ENCODE data around the gene VKORC1. TPM values are rescaled to one million over a fixed set of nuclear protein-coding genes. Genes with fewer than 3 reads are reported as not detected.

The VKORC1 gene
- total RNA-seq, 1 donor from 2014 or later = 72.7 TPM

GRCh38 chr16:31093132-31093703 is 1.4 kb downstream of the VKORC1 start:
- DNase-seq = no peak
- H3K36me3 ChIP-seq = peaks cover 11% of the 10 kb centered on the region
- TF ChIP-seq, protein P1, sequence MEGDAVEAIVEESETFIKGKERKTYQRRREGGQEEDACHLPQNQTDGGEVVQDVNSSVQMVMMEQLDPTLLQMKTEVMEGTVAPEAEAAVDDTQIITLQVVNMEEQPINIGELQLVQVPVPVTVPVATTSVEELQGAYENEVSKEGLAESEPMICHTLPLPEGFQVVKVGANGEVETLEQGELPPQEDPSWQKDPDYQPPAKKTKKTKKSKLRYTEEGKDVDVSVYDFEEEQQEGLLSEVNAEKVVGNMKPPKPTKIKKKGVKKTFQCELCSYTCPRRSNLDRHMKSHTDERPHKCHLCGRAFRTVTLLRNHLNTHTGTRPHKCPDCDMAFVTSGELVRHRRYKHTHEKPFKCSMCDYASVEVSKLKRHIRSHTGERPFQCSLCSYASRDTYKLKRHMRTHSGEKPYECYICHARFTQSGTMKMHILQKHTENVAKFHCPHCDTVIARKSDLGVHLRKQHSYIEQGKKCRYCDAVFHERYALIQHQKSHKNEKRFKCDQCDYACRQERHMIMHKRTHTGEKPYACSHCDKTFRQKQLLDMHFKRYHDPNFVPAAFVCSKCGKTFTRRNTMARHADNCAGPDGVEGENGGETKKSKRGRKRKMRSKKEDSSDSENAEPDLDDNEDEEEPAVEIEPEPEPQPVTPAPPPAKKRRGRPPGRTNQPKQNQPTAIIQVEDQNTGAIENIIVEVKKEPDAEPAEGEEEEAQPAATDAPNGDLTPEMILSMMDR (IDR thresholded peaks at IDR 0.05) = no peak

DNA sequence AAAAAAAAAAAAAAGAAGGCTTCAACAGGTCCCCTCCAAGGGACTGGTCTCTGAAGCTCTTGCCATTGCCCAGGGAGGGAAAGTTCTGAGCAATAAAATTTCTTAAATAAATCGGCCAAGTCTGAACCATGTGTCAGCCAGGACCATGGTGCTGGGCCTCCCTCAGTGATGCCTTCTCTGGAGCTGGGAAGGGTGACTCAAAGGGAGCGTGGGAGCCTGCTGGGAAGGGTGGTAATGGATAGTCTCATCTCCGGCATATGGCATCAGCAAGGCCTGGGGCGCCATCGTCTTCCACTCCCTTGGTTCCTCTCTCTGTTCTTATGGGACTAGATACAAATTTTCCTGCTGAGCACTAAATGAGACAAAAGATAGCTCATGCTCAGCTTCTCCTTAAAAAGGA is 2.3 kb downstream of the VKORC1 start:
- Histone ChIP-seq H3K4me1 (peaks cover 18% of the 10 kb centered on the region), H3K9me3 (no peaks in the 10 kb centered on the region), H3K27ac (no peak overlapping the region), H3K27me3 (no peaks in the 10 kb centered on the region), H3K4me3 (no peak overlapping the region), H3K36me3 (peaks cover 11% of the 10 kb centered on the region)
- TF ChIP-seq, protein P1 (IDR thresholded peaks at IDR 0.05) = no peak
- intact Hi-C loops (cut with DNase I) = no loop called here
- DNase-seq = no peak
- no peak for ATAC-seq

More at GRCh38 chr16:31093132-31093703, 1.4 kb downstream of the VKORC1 start:
- intact Hi-C loops (cut with DNase I) = no loop called here
- Histone ChIP-seq H3K9me3 (no peaks in the 10 kb centered on the region), H3K27ac (no peak overlapping the region), H3K4me1 (peaks cover 18% of the 10 kb centered on the region), H3K27me3 (no peaks in the 10 kb centered on the region), H3K4me3 (peak overlapping the region; percentile 93)
- ATAC-seq = no peak

DNA sequence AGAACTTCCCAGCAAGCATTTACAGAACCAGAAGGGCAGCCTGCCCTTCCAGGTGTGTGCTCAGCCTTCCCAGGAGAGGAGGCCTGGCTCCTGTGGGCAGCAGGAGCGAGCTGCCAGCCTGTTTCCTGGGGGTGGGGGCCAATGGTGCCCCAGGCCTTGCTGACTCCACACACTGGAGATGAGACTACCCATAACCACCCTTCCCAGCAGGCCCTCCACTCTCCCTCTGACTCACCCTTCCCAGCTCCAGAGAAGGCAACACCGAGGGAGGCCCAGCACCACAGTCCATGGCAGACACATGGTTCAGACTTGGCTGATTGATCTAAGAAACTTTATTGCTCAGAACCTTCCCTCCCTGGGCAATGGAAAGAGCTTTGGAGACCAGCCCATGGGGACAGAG is 4.1 kb downstream of the VKORC1 start:
- intact Hi-C loops (cut with DNase I) = no loop called here
- Histone ChIP-seq H3K27ac (no peak overlapping the region), H3K9me3 (no peaks in the 10 kb centered on the region), H3K27me3 (no peaks in the 10 kb centered on the region), H3K36me3 (peaks cover 11% of the 10 kb centered on the region), H3K4me1 (peaks cover 13% of the 10 kb centered on the region), H3K4me3 (no peak overlapping the region)
- no peak for ATAC-seq
- TF ChIP-seq, protein P1 (IDR thresholded peaks at IDR 0.05) = no peak
- no peak for DNase-seq

DNA sequence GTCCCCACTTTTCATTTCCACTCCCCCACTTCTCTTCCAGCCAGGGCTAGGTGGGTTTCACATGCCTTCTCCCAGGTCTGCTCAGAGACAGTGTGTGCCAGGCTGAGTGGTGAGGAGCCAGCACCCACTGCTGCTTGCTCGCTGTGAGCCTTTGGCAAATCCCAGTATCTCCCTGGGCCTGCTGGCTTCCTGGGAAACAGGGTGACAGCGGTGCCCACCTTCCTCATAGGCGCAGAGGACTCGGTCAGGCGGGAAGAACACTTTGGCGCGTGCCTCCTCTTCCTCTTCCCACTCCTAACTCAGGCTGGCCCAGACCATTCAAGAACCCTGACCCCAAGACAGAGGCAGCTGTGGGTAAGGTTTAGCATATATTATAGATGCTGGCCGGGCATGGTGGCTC is 5.4 kb downstream of the VKORC1 start:
- no peaks in the 10 kb centered on the region for H3K27me3 ChIP-seq
- H3K27ac ChIP-seq = no peak overlapping the region
- intact Hi-C loops (cut with DNase I) = no loop called here
- no peaks in the 10 kb centered on the region for H3K9me3 ChIP-seq
- H3K36me3 ChIP-seq = peaks cover 11% of the 10 kb centered on the region
- DNase-seq (no peak), ATAC-seq (no peak)
- peaks cover 7% of the 10 kb centered on the region for H3K4me1 ChIP-seq
- TF ChIP-seq, protein P1 (IDR thresholded peaks at IDR 0.05) = no peak
- no peak overlapping the region for H3K4me3 ChIP-seq

DNA sequence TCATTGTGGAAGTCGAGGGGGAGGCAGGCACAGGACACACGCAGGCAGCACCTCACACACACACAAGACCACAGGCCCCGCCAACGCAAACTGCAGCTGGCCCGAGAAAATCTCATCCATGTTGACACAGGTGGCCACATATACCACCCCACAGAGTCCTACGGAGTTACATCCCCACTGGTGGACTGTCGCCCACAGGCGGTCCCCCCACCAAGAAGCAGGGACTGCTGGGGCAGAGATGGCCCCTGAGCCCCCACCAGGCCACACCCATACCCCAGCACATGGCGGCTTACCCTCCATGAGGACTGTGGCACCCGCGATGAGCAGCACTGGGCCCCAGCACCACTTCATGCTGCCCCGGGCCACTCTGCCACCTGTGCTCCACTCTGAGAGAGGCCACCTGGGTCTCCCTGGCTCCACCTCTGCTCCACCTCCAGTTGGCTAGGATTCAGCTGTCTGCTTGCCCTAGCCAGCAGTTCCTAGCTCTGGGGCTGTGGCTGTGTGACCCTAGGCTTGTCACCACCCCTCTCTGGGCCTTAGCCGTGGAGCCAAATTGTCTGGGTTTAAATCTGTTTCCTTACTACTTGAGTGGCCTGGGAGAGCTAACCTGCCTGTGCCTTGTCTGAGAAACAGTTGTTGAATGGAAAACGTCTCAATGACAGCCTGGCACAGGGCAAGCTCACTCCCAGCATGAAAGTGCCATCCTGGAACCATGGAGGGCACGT is 6.0 kb downstream of the VKORC1 start, which contains the start of gene PRSS53:
PRSS53 (minus strand) TSS at position 485 of the 725 bp plus-strand sequence; CDS start at position 351, 134 bp downstream.
- ATAC-seq (no peak), DNase-seq (no peak)
- H3K27ac ChIP-seq = no peak within 1 kb of the TSS
- intact Hi-C loops (cut with DNase I) = no loop called here
- no peaks in the 10 kb centered on the region for H3K9me3 ChIP-seq
- TF ChIP-seq, protein P1 (IDR thresholded peaks at IDR 0.05) = no peak
- no peak within 1 kb of the TSS for H3K4me3 ChIP-seq
- peaks cover 5% of the 10 kb centered on the region for H3K4me1 ChIP-seq
- H3K27me3 ChIP-seq = no peaks in the 10 kb centered on the region
- peaks cover 16% of the 10 kb centered on the region for H3K36me3 ChIP-seq
